Central memory CD8-positive, alpha-beta T cell (primary cell): ENCODE results near the gene NR1I2.

ENCODE experiments used
- ATAC-seq: fragments of 150-1000 bp; cut with Tn5 transposase; replicated peaks from 2 replicates; pipeline ENCODE4 v1.10.0; 2022; ENCODE audit warnings: mild to moderate bottlenecking, moderate FRiP score, moderate number of reproducible peaks; ENCODE audit not compliant: poor library complexity, severe bottlenecking; ENCODE audit errors: extremely low read depth
- DNase-seq, 2 donors: peaks; one replicate each; pipeline ENCODE4 v3.0.0; 2021; ENCODE audit warnings: low spot score in 2 of 2
- H3K27ac Mint-ChIP-seq: one replicate; pipeline ENCODE4 v1.8.0; 2022; ENCODE audit warnings: low read depth, mild to moderate bottlenecking, moderate library complexity, mixed read lengths
- H3K27me3 Mint-ChIP-seq: one replicate; pipeline ENCODE4 v1.8.0; 2022; ENCODE audit warnings: mixed read lengths
- H3K36me3 Mint-ChIP-seq: one replicate; pipeline ENCODE4 v1.8.0; 2022; ENCODE audit warnings: mild to moderate bottlenecking, moderate library complexity, mixed read lengths; ENCODE audit not compliant: insufficient read depth
- H3K4me1 Mint-ChIP-seq: one replicate; pipeline ENCODE4 v1.8.0; 2022; ENCODE audit warnings: mixed read lengths
- H3K4me3 Mint-ChIP-seq: one replicate; pipeline ENCODE4 v1.8.0; 2022; ENCODE audit warnings: mild to moderate bottlenecking, moderate library complexity, mixed read lengths
- H3K9me3 Mint-ChIP-seq: one replicate; pipeline ENCODE4 v1.8.0; 2022; ENCODE audit warnings: mixed read lengths

The NR1I2 gene

GRCh38 chr3:119781330-119782198 lies at the start of gene NR1I2:
TSS of gene NR1I2 (plus strand) at chr3:119782101.
- Mint-ChIP-seq H3K9me3 (peaks cover under 1% of the 10 kb centered on the region), H3K36me3 (no peaks in the 10 kb centered on the region), H3K4me3 (no peak within 1 kb of the TSS), H3K27me3 (no peaks in the 10 kb centered on the region), H3K27ac (no peak within 1 kb of the TSS), H3K4me1 (no peaks in the 10 kb centered on the region)
- ATAC-seq = no peak
- DNase-seq = no peak

- H3K4me1 Mint-ChIP-seq = no peaks in the 10 kb centered on the region
- H3K4me3 Mint-ChIP-seq = no peak overlapping the region
- DNase-seq (no peak), ATAC-seq (no peak)
- H3K27me3 Mint-ChIP-seq = peaks cover 8% of the 10 kb centered on the region
- H3K27ac Mint-ChIP-seq = no peak overlapping the region
- H3K36me3 Mint-ChIP-seq = no peaks in the 10 kb centered on the region
- no peaks in the 10 kb centered on the region for H3K9me3 Mint-ChIP-seq
Observed at GRCh38 chr3:119733812-119734211, 48.1 kb upstream of the NR1I2 start.

GRCh38 chr3:119738741-119739140 lies 43.2 kb upstream of the NR1I2 start:
- no peak for ATAC-seq
- Mint-ChIP-seq H3K27ac (no peak overlapping the region), H3K4me3 (no peak overlapping the region), H3K9me3 (no peaks in the 10 kb centered on the region), H3K4me1 (no peaks in the 10 kb centered on the region), H3K27me3 (peaks cover 48% of the 10 kb centered on the region), H3K36me3 (no peaks in the 10 kb centered on the region)
- DNase-seq = no peak

- Mint-ChIP-seq H3K36me3 (no peaks in the 10 kb centered on the region), H3K9me3 (no peaks in the 10 kb centered on the region), H3K4me3 (no peak overlapping the region), H3K27me3 (peaks cover 71% of the 10 kb centered on the region), H3K27ac (no peak overlapping the region), H3K4me1 (no peaks in the 10 kb centered on the region)
- ATAC-seq (no peak), DNase-seq (no peak)
Observed at GRCh38 chr3:119741657-119742590, 40.0 kb upstream of the NR1I2 start.

- Mint-ChIP-seq H3K27me3 (peaks cover 80% of the 10 kb centered on the region), H3K4me1 (no peaks in the 10 kb centered on the region), H3K4me3 (no peak overlapping the region), H3K27ac (no peak overlapping the region), H3K9me3 (no peaks in the 10 kb centered on the region), H3K36me3 (no peaks in the 10 kb centered on the region)
- DNase-seq = no peak
- ATAC-seq = no peak
Observed at GRCh38 chr3:119743921-119744320, 38.0 kb upstream of the NR1I2 start.

DNA sequence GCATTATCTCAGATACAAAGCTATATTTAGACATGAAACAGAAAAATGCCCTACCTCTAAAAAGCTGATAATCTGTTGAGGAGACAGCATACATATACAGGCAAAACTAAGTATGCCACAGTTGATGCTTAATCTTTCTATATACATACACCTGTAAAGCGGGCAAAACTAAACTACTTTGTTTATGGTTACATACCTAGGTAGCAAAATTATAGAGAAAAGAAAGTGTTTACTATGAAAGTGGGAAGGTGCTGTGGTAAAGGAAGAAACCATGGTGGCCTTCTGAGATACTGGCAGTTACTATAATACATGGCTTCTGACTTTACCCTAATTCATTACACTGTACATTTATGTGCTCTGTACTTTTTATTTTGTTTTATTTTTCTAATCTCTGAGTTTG lies 36.0 kb upstream of the NR1I2 start:
- Mint-ChIP-seq H3K36me3 (no peaks in the 10 kb centered on the region), H3K4me1 (no peaks in the 10 kb centered on the region), H3K4me3 (no peak overlapping the region), H3K9me3 (no peaks in the 10 kb centered on the region), H3K27ac (no peak overlapping the region), H3K27me3 (peaks cover 74% of the 10 kb centered on the region)
- DNase-seq = no peak
- no peak for ATAC-seq

DNA sequence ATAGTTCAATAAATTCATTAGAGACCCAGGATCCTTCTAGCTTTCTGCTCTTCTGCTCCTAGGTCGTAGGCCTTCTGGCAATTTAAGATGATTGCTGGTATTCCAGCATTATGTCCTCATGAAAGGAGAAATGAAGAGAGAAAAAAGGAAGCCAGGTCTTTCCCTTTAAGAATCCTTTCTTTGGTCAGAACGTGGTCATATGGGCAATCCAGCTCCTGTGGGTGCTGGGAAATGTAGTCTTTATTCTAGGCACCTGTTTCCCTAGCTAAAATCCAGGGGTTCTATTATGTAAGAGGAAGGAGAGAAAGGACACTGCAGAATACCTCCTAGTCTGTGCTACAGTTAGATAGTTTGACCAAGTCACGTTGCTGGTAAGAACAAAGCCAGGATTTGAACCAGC lies 35.5 kb upstream of the NR1I2 start:
- Mint-ChIP-seq H3K36me3 (no peaks in the 10 kb centered on the region), H3K4me1 (no peaks in the 10 kb centered on the region), H3K4me3 (no peak overlapping the region), H3K9me3 (no peaks in the 10 kb centered on the region), H3K27me3 (peaks cover 73% of the 10 kb centered on the region), H3K27ac (no peak overlapping the region)
- DNase-seq (no peak), ATAC-seq (no peak)

DNA sequence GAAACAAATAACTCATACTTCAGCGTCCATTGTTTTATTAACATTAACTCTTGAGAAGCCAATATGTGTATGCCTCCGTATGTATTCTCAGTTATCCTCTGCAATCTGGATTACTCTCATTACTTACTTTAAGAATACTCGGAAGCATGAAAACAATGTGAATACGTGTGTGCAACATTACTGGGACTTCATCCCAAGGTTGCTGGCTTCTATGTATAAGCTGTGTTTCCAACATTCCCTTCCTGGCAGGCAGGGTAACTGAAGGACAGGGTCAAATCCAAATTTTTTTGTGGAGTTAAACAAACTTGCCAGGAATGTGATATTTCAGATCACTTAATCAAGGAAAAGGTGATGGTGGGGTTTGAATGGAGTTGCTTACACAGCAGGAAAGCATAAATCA lies 34.5 kb upstream of the NR1I2 start:
- H3K27ac Mint-ChIP-seq = no peak overlapping the region
- peaks cover 64% of the 10 kb centered on the region for H3K27me3 Mint-ChIP-seq
- H3K4me3 Mint-ChIP-seq = no peak overlapping the region
- H3K36me3 Mint-ChIP-seq = no peaks in the 10 kb centered on the region
- ATAC-seq (no peak), DNase-seq (no peak)
- no peaks in the 10 kb centered on the region for H3K4me1 Mint-ChIP-seq
- no peaks in the 10 kb centered on the region for H3K9me3 Mint-ChIP-seq

DNA sequence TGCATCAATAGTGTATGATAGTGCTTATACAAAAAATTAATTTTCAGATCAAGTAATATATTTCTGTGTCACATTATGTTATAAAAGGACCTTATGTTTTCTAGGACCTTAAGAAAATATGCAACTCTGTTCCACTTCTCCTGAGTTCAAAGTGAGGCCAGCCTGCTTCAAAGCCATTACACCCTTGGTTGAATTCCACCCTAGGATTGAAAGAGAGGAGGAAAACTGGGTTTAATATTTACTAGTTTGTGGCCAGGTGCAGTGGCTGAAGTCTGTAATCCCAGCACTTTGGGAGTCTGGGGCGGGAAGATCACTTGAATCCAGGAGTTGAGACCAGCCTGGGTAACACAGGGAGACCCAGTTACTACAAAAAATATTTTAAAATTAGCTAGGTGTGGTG lies 32.9 kb upstream of the NR1I2 start:
- no peak for ATAC-seq
- H3K4me3 Mint-ChIP-seq = no peak overlapping the region
- DNase-seq = no peak

GRCh38 chr3:119751423-119751822 lies 30.5 kb upstream of the NR1I2 start:
- Mint-ChIP-seq H3K4me3 (no peak overlapping the region), H3K4me1 (no peaks in the 10 kb centered on the region), H3K27me3 (peaks cover 65% of the 10 kb centered on the region), H3K36me3 (no peaks in the 10 kb centered on the region), H3K27ac (no peak overlapping the region), H3K9me3 (no peaks in the 10 kb centered on the region)
- DNase-seq = no peak
- no peak for ATAC-seq

More for the DNA sequence above, 32.9 kb upstream of the NR1I2 start:
- no peaks in the 10 kb centered on the region for H3K9me3 Mint-ChIP-seq
- H3K4me1 Mint-ChIP-seq = no peaks in the 10 kb centered on the region
- H3K36me3 Mint-ChIP-seq = no peaks in the 10 kb centered on the region
- peaks cover 61% of the 10 kb centered on the region for H3K27me3 Mint-ChIP-seq
- no peak overlapping the region for H3K27ac Mint-ChIP-seq

GRCh38 chr3:119759962-119760361 lies 21.9 kb upstream of the NR1I2 start:
- Mint-ChIP-seq H3K36me3 (no peaks in the 10 kb centered on the region), H3K9me3 (no peaks in the 10 kb centered on the region), H3K4me1 (no peaks in the 10 kb centered on the region), H3K27me3 (peaks cover 55% of the 10 kb centered on the region), H3K4me3 (no peak overlapping the region), H3K27ac (no peak overlapping the region)
- no peak for DNase-seq
- ATAC-seq = no peak

DNA sequence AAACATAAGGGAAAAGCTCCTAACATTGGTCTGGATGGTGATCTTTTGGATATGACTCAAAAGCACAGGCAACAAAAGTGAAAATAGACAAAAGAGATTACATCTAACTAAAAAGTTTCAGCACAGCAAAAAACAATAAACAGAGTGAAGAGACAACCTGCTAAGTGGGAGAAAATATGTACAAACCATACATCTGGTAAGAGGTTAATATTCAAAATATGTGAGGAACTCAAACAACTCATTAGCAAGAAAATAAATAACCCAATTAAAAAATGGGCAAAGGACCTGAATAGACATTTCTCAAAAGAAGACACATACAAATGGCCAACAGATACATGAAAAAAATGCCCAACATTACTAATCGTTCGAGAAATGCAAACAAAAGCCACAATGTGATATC lies 19.0 kb upstream of the NR1I2 start:
- no peaks in the 10 kb centered on the region for H3K4me1 Mint-ChIP-seq
- H3K27me3 Mint-ChIP-seq = peaks cover 62% of the 10 kb centered on the region
- H3K9me3 Mint-ChIP-seq = no peaks in the 10 kb centered on the region
- H3K27ac Mint-ChIP-seq = no peak overlapping the region
- ATAC-seq = no peak
- no peak overlapping the region for H3K4me3 Mint-ChIP-seq
- H3K36me3 Mint-ChIP-seq = no peaks in the 10 kb centered on the region
- DNase-seq = no peak

DNA sequence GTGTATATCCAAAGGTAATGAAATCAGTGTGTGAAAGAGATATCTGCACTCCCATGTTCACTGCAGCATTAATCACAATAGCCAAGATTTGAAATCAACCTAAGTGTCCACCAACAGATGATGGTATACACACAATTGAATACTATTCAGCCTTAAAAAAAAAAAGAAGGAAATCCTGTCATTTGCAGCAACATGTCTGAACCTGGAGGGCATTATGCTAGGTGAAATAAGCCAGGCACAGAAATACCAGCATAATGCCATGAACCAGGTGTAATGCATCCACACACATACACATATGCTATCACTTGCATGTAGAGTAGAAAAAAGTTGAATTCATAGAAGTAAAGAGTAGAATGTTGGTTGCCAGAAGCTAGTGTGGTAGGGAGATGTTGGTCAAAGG lies 18.4 kb upstream of the NR1I2 start:
- no peak for ATAC-seq
- no peak overlapping the region for H3K4me3 Mint-ChIP-seq
- peaks cover 62% of the 10 kb centered on the region for H3K27me3 Mint-ChIP-seq
- no peak overlapping the region for H3K27ac Mint-ChIP-seq
- H3K4me1 Mint-ChIP-seq = no peaks in the 10 kb centered on the region
- DNase-seq = no peak
- no peaks in the 10 kb centered on the region for H3K9me3 Mint-ChIP-seq
- no peaks in the 10 kb centered on the region for H3K36me3 Mint-ChIP-seq
